H1 (cell line): ENCODE measurements around the gene AGO3. TPM values are rescaled to one million over a fixed set of nuclear protein-coding genes. Genes with fewer than 3 reads are reported as not detected.
A peak's percentile ranks its signal among the peaks of the same experiment; 100 is the strongest.

Experiments used
- BCL11A ChIP-seq, 2 experiments: IDR thresholded peaks; one replicate each; pipeline ENCODE4 v1.6.1; 2011; ENCODE audit warnings: low read depth in 2 of 2, low read length in 2 of 2, mild to moderate bottlenecking in 2 of 2
- CBX5 ChIP-seq: fragments of 300-800, 300-1000 bp; sonication (generic); IDR thresholded peaks from 2 replicates; pipeline ENCODE4 v1.7.1; 2016; ENCODE audit warnings: antibody characterized with exemption, low read length, low read depth
- CBX8 ChIP-seq: fragments of 300-800, 300-1000 bp; sonication (generic); IDR thresholded peaks from 2 replicates; pipeline ENCODE4 v1.7.1; 2016; ENCODE audit warnings: low read depth, low read length, borderline replicate concordance
- CEBPB ChIP-seq: IDR thresholded peaks from 2 replicates; pipeline ENCODE4 v1.6.1; 2012; ENCODE audit warnings: low read depth, low read length
- CHD1 ChIP-seq: IDR thresholded peaks from 2 replicates; pipeline ENCODE4 v1.6.1; 2012; ENCODE audit warnings: low read depth, low read length, improper control_type of control experiment
- CTBP2 ChIP-seq: IDR thresholded peaks from 2 replicates; pipeline ENCODE4 v1.7.0; 2011; ENCODE audit warnings: borderline replicate concordance, mild to moderate bottlenecking, moderate library complexity, mixed read lengths, low read length; ENCODE audit not compliant: insufficient read depth, insufficient read length
- GABPA ChIP-seq: IDR thresholded peaks from 2 replicates; pipeline ENCODE4 v1.6.1; 2011; ENCODE audit warnings: mild to moderate bottlenecking, low read length, moderate library complexity, borderline replicate concordance; ENCODE audit not compliant: insufficient read depth
- KDM4A ChIP-seq: IDR thresholded peaks from one replicate; pipeline ENCODE4 v1.7.1; 2012; ENCODE audit warnings: low read depth, mild to moderate bottlenecking, moderate library complexity, low read length, inconsistent platforms; ENCODE audit not compliant: severe bottlenecking
- KDM5A ChIP-seq: fragments of 200-600 bp; IDR thresholded peaks from 2 replicates; pipeline ENCODE4 v1.7.1; 2012; ENCODE audit warnings: mild to moderate bottlenecking, low read length, inconsistent platforms, mixed read lengths
- NRF1 ChIP-seq: IDR thresholded peaks from 2 replicates; pipeline ENCODE4 v1.6.1; 2011; ENCODE audit warnings: mild to moderate bottlenecking, low read depth, low read length, improper control_type of control experiment
- RFX5 ChIP-seq: IDR thresholded peaks from 2 replicates; pipeline ENCODE4 v1.6.1; 2011; ENCODE audit warnings: low read depth, low read length, improper control_type of control experiment, borderline replicate concordance
- SAP30 ChIP-seq: fragments of 300-600 bp; sonication (generic); IDR thresholded peaks from 2 replicates; pipeline ENCODE4 v1.7.1; 2012; ENCODE audit warnings: low read length, moderate library complexity, mild to moderate bottlenecking, inconsistent platforms; ENCODE audit not compliant: insufficient read depth, insufficient replicate concordance
- SIN3A ChIP-seq, 2 experiments: IDR thresholded peaks in 1 of 2; conservative IDR thresholded peaks in 1 of 2; 2 replicates each; pipeline ENCODE4 v1.6.1; 2011 to 2012; ENCODE audit warnings: low read length in 2 of 2, improper control_type of control experiment in 1 of 2, low read depth in 1 of 2, mild to moderate bottlenecking in 1 of 2
- SIRT6 ChIP-seq: IDR thresholded peaks from one replicate; pipeline ENCODE4 v1.7.1; 2012; ENCODE audit warnings: low read length, inconsistent platforms
- SIX5 ChIP-seq: IDR thresholded peaks from 2 replicates; pipeline ENCODE4 v1.6.1; 2011; ENCODE audit warnings: mild to moderate bottlenecking, low read depth, low read length
- SP2 ChIP-seq: IDR thresholded peaks from 2 replicates; pipeline ENCODE4 v1.6.1; 2012; ENCODE audit warnings: mild to moderate bottlenecking, low read length, inconsistent platforms
- TAF1 ChIP-seq: IDR thresholded peaks from 2 replicates; pipeline ENCODE4 v1.6.1; 2011; ENCODE audit warnings: mild to moderate bottlenecking, low read depth, low read length
- TAF7 ChIP-seq: optimal IDR thresholded peaks from 2 replicates; pipeline ENCODE3; 2011; ENCODE audit warnings: low read depth, mild to moderate bottlenecking, inconsistent platforms, low read length, moderate library complexity, borderline replicate concordance
- TBP ChIP-seq: IDR thresholded peaks from 2 replicates; pipeline ENCODE4 v1.6.1; 2011; ENCODE audit warnings: low read depth, low read length, improper control_type of control experiment
- TEAD4 ChIP-seq: IDR thresholded peaks from 2 replicates; pipeline ENCODE4 v1.6.1; 2012; ENCODE audit warnings: low read depth, low read length, inconsistent platforms, mixed read lengths
- polyA plus RNA-seq, 7 experiments: library from polyadenylated mRNA; depleted of rRNA in 3 of 7; stranded (reverse) in 5 of 7; unstranded in 2 of 7; fragments of >200 nt in 5 of 7; fragments of 200-250 nt in 2 of 7; gene quantifications; 1 replicate in 5 of 7; 2 replicates in 1 of 7; 4 replicates in 1 of 7; pipeline versions ENCODE4 v1.2.1 to v1.2.3, GENCODE V29; 2011 to 2013; ENCODE audit warnings: missing spikeins in 2 of 7, mixed read lengths in 2 of 7
- total RNA-seq: library from RNA; stranded (reverse); fragmentation: NEBNext Ultra II Directional; extraction: Animal tissue kit (Norgen Biotek cat#: 25700); gene quantifications from 2 replicates; pipeline ENCODE4 v1.2.1, GENCODE V29; 2021
- TF ChIP-seq, protein P1 (sequence below): IDR thresholded peaks from 2 replicates; pipeline ENCODE4 v1.6.1; 2012; ENCODE audit warnings: low read length, inconsistent platforms
- TF ChIP-seq, protein P2 (sequence below): IDR thresholded peaks from 2 replicates; pipeline ENCODE4 v1.6.1; 2012; ENCODE audit warnings: inconsistent platforms

The AGO3 gene
- total and polyA plus RNA-seq, 2 of the 8 experiments (the other 6 are each of a cell fraction or from before 2014, with no cell fraction given): 10.7 to 26.4 TPM

DNA sequence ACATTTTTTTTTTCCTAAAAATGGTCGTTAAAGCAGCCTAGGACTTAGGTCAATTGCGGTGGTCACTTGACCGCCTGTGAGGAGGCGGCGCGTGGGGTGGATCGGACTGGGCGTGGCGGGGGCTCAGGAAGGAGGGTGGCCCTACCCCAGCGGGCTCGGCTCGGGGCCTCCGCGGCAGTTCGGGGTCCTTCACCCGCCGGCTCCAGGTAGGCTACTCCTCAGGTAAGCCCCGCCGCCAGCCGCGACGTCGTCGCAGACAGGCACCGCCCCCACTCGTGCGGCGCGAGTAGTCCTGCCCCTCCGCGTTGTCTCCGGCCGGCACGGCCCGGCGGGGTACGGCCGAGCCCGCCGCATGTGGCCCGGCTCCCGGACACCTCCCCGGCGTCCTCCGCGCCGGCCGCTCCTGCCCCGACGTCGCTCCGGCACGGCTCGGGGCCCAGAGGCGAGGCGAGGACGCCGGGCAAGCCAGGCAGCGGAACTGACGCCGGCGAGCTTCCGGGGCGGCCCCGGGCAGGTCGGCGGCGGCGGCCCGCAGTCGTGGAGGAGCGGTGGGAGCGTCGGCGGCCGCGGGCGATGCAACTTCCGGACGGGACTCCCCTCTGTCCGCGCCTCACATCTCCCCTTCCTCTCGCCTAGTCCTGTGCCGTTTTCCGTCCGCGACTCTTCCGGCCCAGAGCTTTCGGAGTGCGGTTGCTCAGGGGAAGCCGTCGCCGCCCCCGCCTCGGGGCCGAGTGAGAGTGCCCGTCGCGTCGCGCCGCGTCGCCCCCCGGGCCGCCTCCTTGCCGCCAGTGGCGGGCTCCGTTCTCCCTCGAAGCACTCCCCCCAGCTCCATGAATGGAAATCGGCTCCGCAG lies at the start of gene AGO3 (continued):
- TF ChIP-seq, protein P1, sequence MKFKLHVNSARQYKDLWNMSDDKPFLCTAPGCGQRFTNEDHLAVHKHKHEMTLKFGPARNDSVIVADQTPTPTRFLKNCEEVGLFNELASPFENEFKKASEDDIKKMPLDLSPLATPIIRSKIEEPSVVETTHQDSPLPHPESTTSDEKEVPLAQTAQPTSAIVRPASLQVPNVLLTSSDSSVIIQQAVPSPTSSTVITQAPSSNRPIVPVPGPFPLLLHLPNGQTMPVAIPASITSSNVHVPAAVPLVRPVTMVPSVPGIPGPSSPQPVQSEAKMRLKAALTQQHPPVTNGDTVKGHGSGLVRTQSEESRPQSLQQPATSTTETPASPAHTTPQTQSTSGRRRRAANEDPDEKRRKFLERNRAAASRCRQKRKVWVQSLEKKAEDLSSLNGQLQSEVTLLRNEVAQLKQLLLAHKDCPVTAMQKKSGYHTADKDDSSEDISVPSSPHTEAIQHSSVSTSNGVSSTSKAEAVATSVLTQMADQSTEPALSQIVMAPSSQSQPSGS: no peak
- TF ChIP-seq, protein P2, sequence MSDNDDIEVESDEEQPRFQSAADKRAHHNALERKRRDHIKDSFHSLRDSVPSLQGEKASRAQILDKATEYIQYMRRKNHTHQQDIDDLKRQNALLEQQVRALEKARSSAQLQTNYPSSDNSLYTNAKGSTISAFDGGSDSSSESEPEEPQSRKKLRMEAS: 0 out of 2 replicates have a peak, but pooled peaks have one; percentile 49
- TF ChIP-seq CBX5: no peak
- no peak for TF ChIP-seq SIX5
- TF ChIP-seq CEBPB: no peak
- no peak for TF ChIP-seq CHD1
- no peak for TF ChIP-seq NRF1
- TF ChIP-seq KDM5A: no peak; the same call in 1 of the 2 replicates
- peak; percentile 36 for TF ChIP-seq TAF7
- no peak for TF ChIP-seq TEAD4
- TF ChIP-seq SP2: no peak
- TF ChIP-seq CBX8: no peak
- TF ChIP-seq GABPA: peak; percentile 96
- TF ChIP-seq RFX5: no peak
- no peak for TF ChIP-seq CTBP2
- peak; percentile 33 to 77; a peak in 2 of 4 replicates for TF ChIP-seq SIN3A (conservative IDR thresholded peaks at IDR 0.05 in 1 of 2, IDR thresholded peaks at IDR 0.05 in 1 of 2; ENCODE audit: low read depth in 1 of 2, low read length in 2 of 2)
- peak; percentile 76; the same call in 1 of the 2 replicates for TF ChIP-seq TBP
- TF ChIP-seq TAF1: peak; percentile 87
- TF ChIP-seq SIRT6: no peak
- TF ChIP-seq BCL11A (IDR thresholded peaks at IDR 0.05; ENCODE audit: low read depth in 2 of 2, low read length in 2 of 2): no peak
- TF ChIP-seq SAP30: no peak
- peak; percentile 70 for TF ChIP-seq KDM4A
